PC-9 (cell line): Measurements from ENCODE around the gene ANAPC10. TPM values are rescaled to one million over a fixed set of nuclear protein-coding genes. Genes with fewer than 3 reads are reported as not detected.

Experiments used
- BruUV-seq: library from RNA; stranded (reverse); fragments of 400-500 nt; replicated peaks from 2 replicates; lab custom pipeline; 2021; lab: Mats Ljungman, UMichigan
- CTCF ChIA-PET: fragments of 300-600 bp; sonication (Branson Sonifier 250); formaldehyde crosslinking; loops from one replicate; lab custom pipeline; 2022; ENCODE audit warnings: antibody characterized with exemption; lab: Charles Lee
- POLR2A ChIA-PET: fragments of 300-600 bp; sonication (Branson Sonifier 250); formaldehyde crosslinking; loops from one replicate; lab custom pipeline; 2022; ENCODE audit warnings: antibody characterized with exemption; ENCODE audit not compliant: unreplicated experiment; lab: Charles Lee
- DNase-seq, 2 experiments: peaks; one replicate each; pipeline versions ENCODE4 v3.0.0 to v3.0.0-alpha.2; 2015 to 2022; ENCODE audit warnings: mixed read lengths in 1 of 2
- H2AFZ ChIP-seq: fragments of 200-600 bp; sonication (generic); 2 replicates; pipeline ENCODE4 v1.8.1; 2017; ENCODE audit warnings: antibody characterized with exemption
- H3F3A ChIP-seq: fragments of 200-600 bp; sonication (generic); 2 replicates; pipeline ENCODE4 v1.8.1; 2017; ENCODE audit warnings: antibody characterized with exemption, mild to moderate bottlenecking, low read depth; ENCODE audit not compliant: insufficient read depth
- H3K27ac ChIP-seq: fragments of 200-600 bp; sonication (generic); 2 replicates; pipeline ENCODE4 v1.6.1; 2016; ENCODE audit warnings: mixed run types
- H3K27me3 ChIP-seq: fragments of 200-600 bp; sonication (generic); 2 replicates; pipeline ENCODE4 v1.6.1; 2016; ENCODE audit warnings: low read depth, mixed run types; ENCODE audit not compliant: insufficient read depth
- H3K36me3 ChIP-seq: fragments of 200-600 bp; sonication (generic); 2 replicates; pipeline ENCODE4 v1.6.1; 2016; ENCODE audit warnings: low read depth, mixed run types
- H3K4me1 ChIP-seq: fragments of 200-600 bp; sonication (generic); replicated peaks from 2 replicates; pipeline ENCODE4 v1.6.1; 2016; ENCODE audit warnings: mixed run types; ENCODE audit not compliant: insufficient read depth
- H3K4me2 ChIP-seq: fragments of 200-600 bp; sonication (generic); 2 replicates; pipeline ENCODE4 v1.6.1; 2017; ENCODE audit warnings: mixed run types
- H3K4me3 ChIP-seq: fragments of 200-600 bp; sonication (generic); 2 replicates; pipeline ENCODE4 v1.6.1; 2016; ENCODE audit warnings: mixed run types
- H3K79me2 ChIP-seq: fragments of 200-600 bp; sonication (generic); 2 replicates; pipeline ENCODE4 v1.6.1; 2017; ENCODE audit warnings: low read depth, mixed run types
- H3K9me2 ChIP-seq: fragments of 200-600 bp; sonication (generic); 2 replicates; pipeline ENCODE4 v1.8.1; 2017; ENCODE audit warnings: mild to moderate bottlenecking; ENCODE audit not compliant: insufficient read depth
- H3K9me3 ChIP-seq: fragments of 200-600 bp; sonication (generic); 2 replicates; pipeline ENCODE4 v1.8.1; 2016; ENCODE audit warnings: low read depth; ENCODE audit not compliant: insufficient read depth
- H4K20me1 ChIP-seq: fragments of 200-600 bp; sonication (generic); 2 replicates; pipeline ENCODE4 v1.8.1; 2017; ENCODE audit not compliant: insufficient read depth
- EZH2 ChIP-seq: fragments of 200-600 bp; sonication (generic); IDR thresholded peaks from 2 replicates; pipeline ENCODE4 v1.8.0; 2017; ENCODE audit warnings: antibody characterized with exemption, low read depth
- intact Hi-C: fragments of 100-400 bp; cut with micrococcal nuclease; formaldehyde crosslinking; loops from one replicate; pipeline ENCODE4 v1.10.0; 2022; ENCODE audit not compliant: unreplicated experiment
- total RNA-seq: library from RNA; stranded (reverse); gene quantifications from 2 replicates; pipeline ENCODE4 v1.2.3, GENCODE V29; 2021
- TF ChIP-seq, protein P1 (sequence below): fragments of 200-600 bp; sonication (generic); conservative IDR thresholded peaks from 2 replicates; pipeline ENCODE4 v1.6.1; 2017; ENCODE audit warnings: mixed run types, antibody characterized with exemption, mild to moderate bottlenecking, moderate library complexity

ANAPC10 gene
- total RNA-seq, 1 experiment from 2014 or later, result 20.2 TPM

DNA sequence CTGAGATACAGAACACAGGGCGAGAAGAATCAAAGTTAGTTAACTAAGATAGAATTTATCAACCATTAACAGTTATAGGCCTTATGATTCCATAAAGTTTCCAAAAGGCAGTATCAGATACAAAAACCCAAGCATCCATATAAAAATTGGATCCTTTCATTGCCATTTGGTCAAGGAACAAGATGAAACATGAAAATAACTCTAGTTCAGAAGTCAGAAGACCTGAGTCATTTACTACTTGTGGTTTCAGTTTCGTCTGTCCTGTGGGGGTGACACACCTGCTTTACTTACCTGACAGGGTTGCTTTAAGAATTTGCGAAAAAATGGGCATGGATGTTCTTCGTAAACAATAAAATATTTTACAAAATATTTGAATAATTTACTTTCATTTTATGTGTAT is 130.8 kb downstream of the ANAPC10 start:
- no peak for DNase-seq
- no peak overlapping the region for H3K4me2 ChIP-seq
- BruUV-seq, result no TSS peak
- no peaks in the 10 kb centered on the region for H3K36me3 ChIP-seq
- no peak overlapping the region for H2AFZ ChIP-seq
- ChIA-PET POLR2A (interaction anchor here (0.6 kb wide), 1 partner anchor 821 kb away, joined by 5 read pairs; no protein-coding TSS in a partner anchor), CTCF (no interaction called here)
- H3K9me2 ChIP-seq, result no peaks in the 10 kb centered on the region
- H3F3A ChIP-seq, result no peaks in the 10 kb centered on the region
- no peak overlapping the region for H3K4me3 ChIP-seq
- no peak overlapping the region for H3K27ac ChIP-seq
- no peaks in the 10 kb centered on the region for H3K4me1 ChIP-seq
- H3K79me2 ChIP-seq, result no peaks in the 10 kb centered on the region
- H3K9me3 ChIP-seq, result no peaks in the 10 kb centered on the region
- no peak for TF ChIP-seq EZH2
- TF ChIP-seq, protein P1, sequence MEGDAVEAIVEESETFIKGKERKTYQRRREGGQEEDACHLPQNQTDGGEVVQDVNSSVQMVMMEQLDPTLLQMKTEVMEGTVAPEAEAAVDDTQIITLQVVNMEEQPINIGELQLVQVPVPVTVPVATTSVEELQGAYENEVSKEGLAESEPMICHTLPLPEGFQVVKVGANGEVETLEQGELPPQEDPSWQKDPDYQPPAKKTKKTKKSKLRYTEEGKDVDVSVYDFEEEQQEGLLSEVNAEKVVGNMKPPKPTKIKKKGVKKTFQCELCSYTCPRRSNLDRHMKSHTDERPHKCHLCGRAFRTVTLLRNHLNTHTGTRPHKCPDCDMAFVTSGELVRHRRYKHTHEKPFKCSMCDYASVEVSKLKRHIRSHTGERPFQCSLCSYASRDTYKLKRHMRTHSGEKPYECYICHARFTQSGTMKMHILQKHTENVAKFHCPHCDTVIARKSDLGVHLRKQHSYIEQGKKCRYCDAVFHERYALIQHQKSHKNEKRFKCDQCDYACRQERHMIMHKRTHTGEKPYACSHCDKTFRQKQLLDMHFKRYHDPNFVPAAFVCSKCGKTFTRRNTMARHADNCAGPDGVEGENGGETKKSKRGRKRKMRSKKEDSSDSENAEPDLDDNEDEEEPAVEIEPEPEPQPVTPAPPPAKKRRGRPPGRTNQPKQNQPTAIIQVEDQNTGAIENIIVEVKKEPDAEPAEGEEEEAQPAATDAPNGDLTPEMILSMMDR, result no peak
- intact Hi-C loops, result no loop called here
- no peaks in the 10 kb centered on the region for H3K27me3 ChIP-seq
- H4K20me1 ChIP-seq, result no peaks in the 10 kb centered on the region

DNA sequence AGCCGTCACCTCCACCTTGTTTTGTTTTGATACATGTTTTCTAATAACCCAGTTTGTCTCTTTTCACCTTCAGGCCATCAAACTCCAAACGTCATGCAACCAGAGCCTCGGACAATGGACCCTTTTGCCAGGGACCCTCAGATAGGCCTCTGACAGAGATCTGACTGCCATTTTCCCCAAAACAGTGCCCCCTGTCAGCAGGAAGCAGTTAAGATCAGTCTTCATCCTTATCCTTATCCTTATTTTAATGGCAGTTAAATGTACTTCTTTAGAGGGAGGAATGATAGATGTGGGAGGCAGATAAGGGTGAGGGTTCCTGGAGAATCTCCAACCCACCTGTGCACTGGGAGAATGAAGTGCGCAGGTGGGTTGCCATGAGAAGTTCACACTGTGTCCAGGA is 135.7 kb downstream of the ANAPC10 start:
- no peak for DNase-seq
- ChIA-PET POLR2A (no interaction called here), CTCF (no interaction called here)
- Histone ChIP-seq H3K79me2 (no peaks in the 10 kb centered on the region), H2AFZ (no peak overlapping the region), H3K27me3 (no peaks in the 10 kb centered on the region), H3K9me2 (no peaks in the 10 kb centered on the region), H3K4me3 (no peak overlapping the region), H3F3A (no peaks in the 10 kb centered on the region), H3K9me3 (no peaks in the 10 kb centered on the region), H3K4me2 (no peak overlapping the region), H3K36me3 (no peaks in the 10 kb centered on the region), H3K27ac (no peak overlapping the region), H4K20me1 (no peaks in the 10 kb centered on the region), H3K4me1 (no peaks in the 10 kb centered on the region)
- intact Hi-C loops, result no loop called here
- no TSS peak for BruUV-seq
- TF ChIP-seq, protein P1, result no peak
- TF ChIP-seq EZH2, result no peak

DNA sequence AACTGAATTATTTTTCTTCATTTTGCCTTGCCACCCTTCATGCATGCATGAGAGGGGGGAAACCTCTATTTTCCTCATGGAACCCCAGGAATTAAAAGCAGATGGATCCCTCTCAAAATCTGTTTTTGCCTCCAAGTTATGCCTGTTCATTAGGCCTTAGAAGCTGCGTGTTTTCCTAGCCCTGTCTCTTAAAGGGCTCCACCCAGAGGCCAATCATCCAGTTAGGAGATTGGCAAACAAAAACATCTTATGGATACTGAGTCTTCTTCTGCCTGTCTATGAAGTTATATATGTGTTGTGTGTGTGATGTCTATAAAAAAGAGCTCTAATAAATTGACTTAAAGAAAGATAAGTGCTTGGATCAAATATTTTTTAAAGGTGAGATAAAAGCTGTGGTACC is 142.9 kb downstream of the ANAPC10 start:
- CTCF ChIA-PET, result no interaction called here
- no peak overlapping the region for H3K4me3 ChIP-seq
- DNase-seq, result no peak

More for the DNA sequence above, 142.9 kb downstream of the ANAPC10 start:
- BruUV-seq, result no TSS peak
- Histone ChIP-seq H4K20me1 (no peaks in the 10 kb centered on the region), H3K36me3 (no peaks in the 10 kb centered on the region), H3F3A (no peaks in the 10 kb centered on the region), H3K4me2 (no peak overlapping the region), H3K27me3 (no peaks in the 10 kb centered on the region), H3K27ac (no peak overlapping the region), H3K79me2 (no peaks in the 10 kb centered on the region), H3K9me3 (no peaks in the 10 kb centered on the region), H3K4me1 (no peaks in the 10 kb centered on the region), H2AFZ (no peak overlapping the region), H3K9me2 (no peaks in the 10 kb centered on the region)
- intact Hi-C loops, result no loop called here
- POLR2A ChIA-PET, result no interaction called here
- TF ChIP-seq, protein P1, result no peak
- no peak for TF ChIP-seq EZH2
